ENCODE results near the gene RUNX3.

Gene RUNX3

GRCh38 chr1:24923485-24924113, 6.5 kb downstream of the RUNX3 start:
- Histone ChIP-seq H3K9ac (ENCODE audit: low read depth, low read length, poor library complexity) (no peak overlapping the region), H3K27ac (replicated peaks; ENCODE audit: low read length) (no peak overlapping the region), H2AK5ac (ENCODE audit: low read depth, low read length) (no peak overlapping the region), H3K9me3 (replicated peaks in 1 of 2; ENCODE audit: control insufficient read depth in 2 of 2, insufficient read depth in 1 of 2, low read depth in 1 of 2, low read length in 2 of 2) (no peaks in the 10 kb centered on the region), H3K14ac (ENCODE audit: low read length) (no peak overlapping the region), H4K8ac (ENCODE audit: low read depth, low read length) (no peak overlapping the region), H3K18ac (ENCODE audit: low read length) (peak overlapping the region; percentile 25), H2BK12ac (ENCODE audit: low read length) (no peak overlapping the region), H4K91ac (ENCODE audit: low read depth, low read length, poor library complexity) (no peak overlapping the region), H3K4me1 (ENCODE audit: control insufficient read depth in 2 of 2, insufficient read depth in 1 of 2, low read depth in 1 of 2, low read length in 2 of 2) (peaks cover 0 to 10% of the 10 kb centered on the region in 2 donors), H2BK15ac (ENCODE audit: low read length) (no peak overlapping the region), H2BK120ac (ENCODE audit: low read depth, low read length) (no peak overlapping the region), H3K4ac (ENCODE audit: low read length) (no peak overlapping the region), H3K36me3 (replicated peaks in 1 of 2; ENCODE audit: control insufficient read depth in 2 of 2, insufficient read depth in 2 of 2, low read length in 2 of 2) (no peaks in the 10 kb centered on the region), H3K27me3 (ENCODE audit: control insufficient read depth in 3 of 3, insufficient read depth in 3 of 3, low read depth in 1 of 3, low read length in 3 of 3) (peaks cover 9 to 99% (median 40%) of the 10 kb centered on the region in 3 experiments), H2BK5ac (ENCODE audit: low read length) (no peak overlapping the region), H2AFZ (ENCODE audit: low read length) (no peak overlapping the region), H3K79me1 (ENCODE audit: low read depth, low read length) (no peaks in the 10 kb centered on the region), H3K4me2 (ENCODE audit: insufficient read depth, low read length, poor library complexity, severe bottlenecking) (no peak overlapping the region), H3K4me3 (ENCODE audit: low read length in 2 of 2) (no peak overlapping the region), H3K23ac (ENCODE audit: low read depth, low read length, poor library complexity) (no peak overlapping the region)
- no peak for DNase-seq (ENCODE audit: low spot score)
- no CpG with 5 or more reads among the region's 15 CpGs for WGBS, 2 donors (ENCODE audit: extremely low coverage in 2 of 2, insufficient read length in 2 of 2, insufficient replicate concordance in 1 of 2)

GRCh38 chr1:24921938-24922662, 8.0 kb downstream of the RUNX3 start:
- WGBS, 2 donors (ENCODE audit: extremely low coverage in 2 of 2, insufficient read length in 2 of 2, insufficient replicate concordance in 1 of 2), result no CpG with 5 or more reads among the region's 9 CpGs
- Histone ChIP-seq H3K9ac (ENCODE audit: low read depth, low read length, poor library complexity) (no peak overlapping the region), H3K14ac (ENCODE audit: low read length) (no peak overlapping the region)

GRCh38 chr1:24921412-24921811, 8.7 kb downstream of the RUNX3 start:
- H3K4me2 ChIP-seq (ENCODE audit: insufficient read depth, low read length, poor library complexity, severe bottlenecking), result no peak overlapping the region
- no peak overlapping the region for H2AFZ ChIP-seq (ENCODE audit: low read length)
- H2BK12ac ChIP-seq (ENCODE audit: low read length), result no peak overlapping the region
- H2BK120ac ChIP-seq (ENCODE audit: low read depth, low read length), result no peak overlapping the region
- H3K27ac ChIP-seq (replicated peaks; ENCODE audit: low read length), result no peak overlapping the region
- H3K18ac ChIP-seq (ENCODE audit: low read length), result no peak overlapping the region
- no peaks in the 10 kb centered on the region for H3K36me3 ChIP-seq (replicated peaks in 1 of 2; ENCODE audit: control insufficient read depth in 2 of 2, insufficient read depth in 2 of 2, low read length in 2 of 2)
- no peak overlapping the region for H3K9ac ChIP-seq (ENCODE audit: low read depth, low read length, poor library complexity)
- no CpG with 5 or more reads among the region's 6 CpGs for WGBS, 2 donors (ENCODE audit: extremely low coverage in 2 of 2, insufficient read length in 2 of 2, insufficient replicate concordance in 1 of 2)
- no peak overlapping the region for H4K91ac ChIP-seq (ENCODE audit: low read depth, low read length, poor library complexity)
- no peak overlapping the region for H3K14ac ChIP-seq (ENCODE audit: low read length)
- no peaks in the 10 kb centered on the region for H3K79me1 ChIP-seq (ENCODE audit: low read depth, low read length)
- no peak for DNase-seq (ENCODE audit: low spot score)
- no peaks in the 10 kb centered on the region for H3K9me3 ChIP-seq (replicated peaks in 1 of 2; ENCODE audit: control insufficient read depth in 2 of 2, insufficient read depth in 1 of 2, low read depth in 1 of 2, low read length in 2 of 2)
- no peak overlapping the region for H3K23ac ChIP-seq (ENCODE audit: low read depth, low read length, poor library complexity)
- peak overlapping the region; percentile 31 for H2BK5ac ChIP-seq (ENCODE audit: low read length)
- H3K4me3 ChIP-seq (ENCODE audit: low read length in 2 of 2), result no peak overlapping the region
- no peak overlapping the region for H4K8ac ChIP-seq (ENCODE audit: low read depth, low read length)
- H3K4me1 ChIP-seq (ENCODE audit: control insufficient read depth in 2 of 2, insufficient read depth in 1 of 2, low read depth in 1 of 2, low read length in 2 of 2), result peaks cover 0 to 8% of the 10 kb centered on the region in 2 donors
- peaks cover 0 to 95% (median 18%) of the 10 kb centered on the region in 3 experiments for H3K27me3 ChIP-seq (ENCODE audit: control insufficient read depth in 3 of 3, insufficient read depth in 3 of 3, low read depth in 1 of 3, low read length in 3 of 3)
- H2BK15ac ChIP-seq (ENCODE audit: low read length), result no peak overlapping the region
- H2AK5ac ChIP-seq (ENCODE audit: low read depth, low read length), result no peak overlapping the region
- H3K4ac ChIP-seq (ENCODE audit: low read length), result no peak overlapping the region

More at GRCh38 chr1:24921938-24922662, 8.0 kb downstream of the RUNX3 start:
- H3K36me3 ChIP-seq (replicated peaks in 1 of 2; ENCODE audit: control insufficient read depth in 2 of 2, insufficient read depth in 2 of 2, low read length in 2 of 2), result no peaks in the 10 kb centered on the region
- no peaks in the 10 kb centered on the region for H3K79me1 ChIP-seq (ENCODE audit: low read depth, low read length)
- H2BK5ac ChIP-seq (ENCODE audit: low read length), result peak overlapping the region; percentile 31
- no peak overlapping the region for H3K4me3 ChIP-seq (ENCODE audit: low read length in 2 of 2)
- peaks cover 0 to 11% of the 10 kb centered on the region in 2 donors for H3K4me1 ChIP-seq (ENCODE audit: control insufficient read depth in 2 of 2, insufficient read depth in 1 of 2, low read depth in 1 of 2, low read length in 2 of 2)
- H4K91ac ChIP-seq (ENCODE audit: low read depth, low read length, poor library complexity), result no peak overlapping the region
- no peak overlapping the region for H2BK15ac ChIP-seq (ENCODE audit: low read length)
- no peak overlapping the region for H3K27ac ChIP-seq (replicated peaks; ENCODE audit: low read length)
- H2AK5ac ChIP-seq (ENCODE audit: low read depth, low read length), result no peak overlapping the region
- peaks cover 0 to 96% (median 25%) of the 10 kb centered on the region in 3 experiments for H3K27me3 ChIP-seq (ENCODE audit: control insufficient read depth in 3 of 3, insufficient read depth in 3 of 3, low read depth in 1 of 3, low read length in 3 of 3)
- H4K8ac ChIP-seq (ENCODE audit: low read depth, low read length), result no peak overlapping the region
- no peak for DNase-seq (ENCODE audit: low spot score)
- H3K18ac ChIP-seq (ENCODE audit: low read length), result no peak overlapping the region
- no peak overlapping the region for H2AFZ ChIP-seq (ENCODE audit: low read length)
- H3K4ac ChIP-seq (ENCODE audit: low read length), result no peak overlapping the region
- H3K9me3 ChIP-seq (replicated peaks in 1 of 2; ENCODE audit: control insufficient read depth in 2 of 2, insufficient read depth in 1 of 2, low read depth in 1 of 2, low read length in 2 of 2), result no peaks in the 10 kb centered on the region
- H3K23ac ChIP-seq (ENCODE audit: low read depth, low read length, poor library complexity), result no peak overlapping the region
- no peak overlapping the region for H3K4me2 ChIP-seq (ENCODE audit: insufficient read depth, low read length, poor library complexity, severe bottlenecking)
- no peak overlapping the region for H2BK120ac ChIP-seq (ENCODE audit: low read depth, low read length)
- no peak overlapping the region for H2BK12ac ChIP-seq (ENCODE audit: low read length)

- no CpG with 5 or more reads among the region's 8 CpGs for WGBS, 2 donors (ENCODE audit: extremely low coverage in 2 of 2, insufficient read length in 2 of 2, insufficient replicate concordance in 1 of 2)
- Histone ChIP-seq H3K27me3 (ENCODE audit: control insufficient read depth in 3 of 3, insufficient read depth in 3 of 3, low read depth in 1 of 3, low read length in 3 of 3) (peaks cover 0 to 95% (median 9%) of the 10 kb centered on the region in 3 experiments), H2AK5ac (ENCODE audit: low read depth, low read length) (no peak overlapping the region), H3K18ac (ENCODE audit: low read length) (no peak overlapping the region), H3K4me2 (ENCODE audit: insufficient read depth, low read length, poor library complexity, severe bottlenecking) (no peak overlapping the region), H3K4me1 (ENCODE audit: control insufficient read depth in 2 of 2, insufficient read depth in 1 of 2, low read depth in 1 of 2, low read length in 2 of 2) (peaks cover 0 to 5% of the 10 kb centered on the region in 2 donors), H3K23ac (ENCODE audit: low read depth, low read length, poor library complexity) (no peak overlapping the region), H2BK15ac (ENCODE audit: low read length) (peak overlapping the region; percentile 15), H3K9me3 (replicated peaks in 1 of 2; ENCODE audit: control insufficient read depth in 2 of 2, insufficient read depth in 1 of 2, low read depth in 1 of 2, low read length in 2 of 2) (no peaks in the 10 kb centered on the region), H4K8ac (ENCODE audit: low read depth, low read length) (no peak overlapping the region), H3K14ac (ENCODE audit: low read length) (no peak overlapping the region), H3K4ac (ENCODE audit: low read length) (no peak overlapping the region), H2AFZ (ENCODE audit: low read length) (no peak overlapping the region), H3K36me3 (replicated peaks in 1 of 2; ENCODE audit: control insufficient read depth in 2 of 2, insufficient read depth in 2 of 2, low read length in 2 of 2) (no peaks in the 10 kb centered on the region), H3K9ac (ENCODE audit: low read depth, low read length, poor library complexity) (no peak overlapping the region), H4K91ac (ENCODE audit: low read depth, low read length, poor library complexity) (no peak overlapping the region), H3K27ac (replicated peaks; ENCODE audit: low read length) (no peak overlapping the region), H2BK12ac (ENCODE audit: low read length) (no peak overlapping the region), H2BK120ac (ENCODE audit: low read depth, low read length) (no peak overlapping the region), H3K4me3 (ENCODE audit: low read length in 2 of 2) (no peak overlapping the region), H2BK5ac (ENCODE audit: low read length) (no peak overlapping the region), H3K79me1 (ENCODE audit: low read depth, low read length) (no peaks in the 10 kb centered on the region)
- DNase-seq (ENCODE audit: low spot score), result no peak
These were observed 9.5 kb downstream of the RUNX3 start for GRCh38 chr1:24920533-24920925.
